A549 (cell line): ENCODE results near the gene PCED1B.
"Not testable (repeated sequence)": the region's sequence is repeated elsewhere in the genome, so short reads cannot be mapped to it uniquely, and the experiment has no call there.

Experiments used
- EP300 ChIP-seq, 2 experiments: fragments of >200 bp; sonication (Bioruptor Twin); formaldehyde crosslinking; IDR thresholded peaks; 2 replicates in 1 of 2; 3 replicates in 1 of 2; pipeline ENCODE4 v1.6.1; 2016 to 2017
- ESRRA ChIP-seq: fragments of 150-350 bp; IDR thresholded peaks from 2 replicates; pipeline ENCODE4 v1.6.1; 2014; ENCODE audit warnings: mild to moderate bottlenecking, low read length, borderline replicate concordance
- FOSB ChIP-seq: fragments of 250-450 bp; sonication (Bioruptor Pico); IDR thresholded peaks from 2 replicates; pipeline ENCODE4 v1.5.0; 2020; ENCODE audit warnings: mild to moderate bottlenecking, moderate library complexity
- KDM5A ChIP-seq: fragments of 200-600 bp; sonication (generic); IDR thresholded peaks from 2 replicates; pipeline ENCODE4 v1.6.1; 2016; ENCODE audit warnings: antibody characterized with exemption, mild to moderate bottlenecking
- MAFK ChIP-seq: fragments of 450-650 bp; IDR thresholded peaks from 2 replicates; pipeline ENCODE4 v1.6.1; 2014; ENCODE audit not compliant: partially characterized antibody
- POLR2A ChIP-seq: IDR thresholded peaks from 2 replicates; pipeline ENCODE4 v1.6.1; 2012; ENCODE audit warnings: mild to moderate bottlenecking, low read length
- RCOR1 ChIP-seq: fragments of 150-350 bp; IDR thresholded peaks from 2 replicates; pipeline ENCODE4 v1.6.1; 2014; ENCODE audit warnings: antibody characterized with exemption, low read length, low read depth
- RFX5 ChIP-seq: fragments of 450-650 bp; IDR thresholded peaks from 2 replicates; pipeline ENCODE4 v1.7.1; 2014; ENCODE audit warnings: antibody characterized with exemption, mild to moderate bottlenecking, moderate library complexity
- SMC3 ChIP-seq: fragments of >200 bp; sonication (Bioruptor Twin); formaldehyde crosslinking; IDR thresholded peaks from 3 replicates; pipeline ENCODE4 v1.6.1; 2018; ENCODE audit warnings: inconsistent platforms
- TF ChIP-seq, protein P1 (sequence below): fragments of >200 bp; sonication (Bioruptor Twin); formaldehyde crosslinking; IDR thresholded peaks from 3 replicates; pipeline ENCODE4 v1.5.1; 2016
- TF ChIP-seq, protein P2 (sequence below): fragments of >200 bp; sonication (Bioruptor Twin); formaldehyde crosslinking; IDR thresholded peaks from 3 replicates; pipeline ENCODE4 v1.6.1; 2016
- TF ChIP-seq, protein P3 (sequence below): IDR thresholded peaks from 2 replicates; pipeline ENCODE4 v1.6.1; 2012
- TF ChIP-seq, protein P4 (sequence below): fragments of >200 bp; sonication (Bioruptor Twin); formaldehyde crosslinking; IDR thresholded peaks from 2 replicates; pipeline ENCODE4 v1.6.1; 2016

DNA sequence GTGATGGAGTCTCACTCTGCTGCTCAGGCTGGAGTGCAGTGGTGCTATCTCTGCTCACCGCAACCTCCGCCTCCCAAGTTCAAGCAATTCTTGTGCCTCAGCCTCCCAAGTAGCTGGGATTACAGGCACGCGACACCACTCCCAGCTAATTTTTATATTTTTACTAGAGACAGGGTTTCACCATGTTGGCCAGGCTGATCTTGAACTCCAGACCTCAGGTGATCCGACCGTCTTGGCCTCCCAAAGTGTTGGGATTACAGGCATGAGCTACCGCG, 138.1 kb downstream of the PCED1B start:
- TF ChIP-seq, protein P1, sequence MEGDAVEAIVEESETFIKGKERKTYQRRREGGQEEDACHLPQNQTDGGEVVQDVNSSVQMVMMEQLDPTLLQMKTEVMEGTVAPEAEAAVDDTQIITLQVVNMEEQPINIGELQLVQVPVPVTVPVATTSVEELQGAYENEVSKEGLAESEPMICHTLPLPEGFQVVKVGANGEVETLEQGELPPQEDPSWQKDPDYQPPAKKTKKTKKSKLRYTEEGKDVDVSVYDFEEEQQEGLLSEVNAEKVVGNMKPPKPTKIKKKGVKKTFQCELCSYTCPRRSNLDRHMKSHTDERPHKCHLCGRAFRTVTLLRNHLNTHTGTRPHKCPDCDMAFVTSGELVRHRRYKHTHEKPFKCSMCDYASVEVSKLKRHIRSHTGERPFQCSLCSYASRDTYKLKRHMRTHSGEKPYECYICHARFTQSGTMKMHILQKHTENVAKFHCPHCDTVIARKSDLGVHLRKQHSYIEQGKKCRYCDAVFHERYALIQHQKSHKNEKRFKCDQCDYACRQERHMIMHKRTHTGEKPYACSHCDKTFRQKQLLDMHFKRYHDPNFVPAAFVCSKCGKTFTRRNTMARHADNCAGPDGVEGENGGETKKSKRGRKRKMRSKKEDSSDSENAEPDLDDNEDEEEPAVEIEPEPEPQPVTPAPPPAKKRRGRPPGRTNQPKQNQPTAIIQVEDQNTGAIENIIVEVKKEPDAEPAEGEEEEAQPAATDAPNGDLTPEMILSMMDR = not testable (repeated sequence)
- TF ChIP-seq, protein P2, sequence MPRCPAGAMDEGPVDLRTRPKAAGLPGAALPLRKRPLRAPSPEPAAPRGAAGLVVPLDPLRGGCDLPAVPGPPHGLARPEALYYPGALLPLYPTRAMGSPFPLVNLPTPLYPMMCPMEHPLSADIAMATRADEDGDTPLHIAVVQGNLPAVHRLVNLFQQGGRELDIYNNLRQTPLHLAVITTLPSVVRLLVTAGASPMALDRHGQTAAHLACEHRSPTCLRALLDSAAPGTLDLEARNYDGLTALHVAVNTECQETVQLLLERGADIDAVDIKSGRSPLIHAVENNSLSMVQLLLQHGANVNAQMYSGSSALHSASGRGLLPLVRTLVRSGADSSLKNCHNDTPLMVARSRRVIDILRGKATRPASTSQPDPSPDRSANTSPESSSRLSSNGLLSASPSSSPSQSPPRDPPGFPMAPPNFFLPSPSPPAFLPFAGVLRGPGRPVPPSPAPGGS = not testable (repeated sequence)
- TF ChIP-seq SMC3; RFX5; FOSB; EP300 (IDR thresholded peaks at IDR 0.05); ESRRA; POLR2A; KDM5A; MAFK; RCOR1: not testable (repeated sequence)
- TF ChIP-seq, protein P3, sequence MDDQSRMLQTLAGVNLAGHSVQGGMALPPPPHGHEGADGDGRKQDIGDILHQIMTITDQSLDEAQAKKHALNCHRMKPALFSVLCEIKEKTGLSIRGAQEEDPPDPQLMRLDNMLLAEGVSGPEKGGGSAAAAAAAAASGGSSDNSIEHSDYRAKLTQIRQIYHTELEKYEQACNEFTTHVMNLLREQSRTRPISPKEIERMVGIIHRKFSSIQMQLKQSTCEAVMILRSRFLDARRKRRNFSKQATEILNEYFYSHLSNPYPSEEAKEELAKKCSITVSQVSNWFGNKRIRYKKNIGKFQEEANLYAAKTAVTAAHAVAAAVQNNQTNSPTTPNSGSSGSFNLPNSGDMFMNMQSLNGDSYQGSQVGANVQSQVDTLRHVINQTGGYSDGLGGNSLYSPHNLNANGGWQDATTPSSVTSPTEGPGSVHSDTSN = not testable (repeated sequence)
- TF ChIP-seq, protein P4, sequence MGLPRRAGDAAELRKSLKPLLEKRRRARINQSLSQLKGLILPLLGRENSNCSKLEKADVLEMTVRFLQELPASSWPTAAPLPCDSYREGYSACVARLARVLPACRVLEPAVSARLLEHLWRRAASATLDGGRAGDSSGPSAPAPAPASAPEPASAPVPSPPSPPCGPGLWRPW = not testable (repeated sequence)
